Astrocyte of the cerebellum (primary cell): ENCODE measurements around the gene HEMK1.

Experiments
- DNase-seq: peaks from one replicate; pipeline ENCODE4 v3.0.0-alpha.2; 2011; ENCODE audit warnings: low read depth
- H3K4me3 ChIP-seq: 2 replicates; pipeline ENCODE4 v1.5.1; 2011; ENCODE audit warnings: mild to moderate bottlenecking, low read depth, low read length, moderate library complexity
- in situ Hi-C: cut with HindIII; loops from 2 replicates; pipeline ENCODE4 v1.10.0; 2017; ENCODE audit warnings: low sequenced_read_pairs
- TF ChIP-seq, protein P1 (sequence below): IDR thresholded peaks from 2 replicates; pipeline ENCODE4 v1.5.1; 2012; ENCODE audit warnings: low read length, low read depth, moderate library complexity, mild to moderate bottlenecking; ENCODE audit errors: missing control alignments

Gene HEMK1

DNA sequence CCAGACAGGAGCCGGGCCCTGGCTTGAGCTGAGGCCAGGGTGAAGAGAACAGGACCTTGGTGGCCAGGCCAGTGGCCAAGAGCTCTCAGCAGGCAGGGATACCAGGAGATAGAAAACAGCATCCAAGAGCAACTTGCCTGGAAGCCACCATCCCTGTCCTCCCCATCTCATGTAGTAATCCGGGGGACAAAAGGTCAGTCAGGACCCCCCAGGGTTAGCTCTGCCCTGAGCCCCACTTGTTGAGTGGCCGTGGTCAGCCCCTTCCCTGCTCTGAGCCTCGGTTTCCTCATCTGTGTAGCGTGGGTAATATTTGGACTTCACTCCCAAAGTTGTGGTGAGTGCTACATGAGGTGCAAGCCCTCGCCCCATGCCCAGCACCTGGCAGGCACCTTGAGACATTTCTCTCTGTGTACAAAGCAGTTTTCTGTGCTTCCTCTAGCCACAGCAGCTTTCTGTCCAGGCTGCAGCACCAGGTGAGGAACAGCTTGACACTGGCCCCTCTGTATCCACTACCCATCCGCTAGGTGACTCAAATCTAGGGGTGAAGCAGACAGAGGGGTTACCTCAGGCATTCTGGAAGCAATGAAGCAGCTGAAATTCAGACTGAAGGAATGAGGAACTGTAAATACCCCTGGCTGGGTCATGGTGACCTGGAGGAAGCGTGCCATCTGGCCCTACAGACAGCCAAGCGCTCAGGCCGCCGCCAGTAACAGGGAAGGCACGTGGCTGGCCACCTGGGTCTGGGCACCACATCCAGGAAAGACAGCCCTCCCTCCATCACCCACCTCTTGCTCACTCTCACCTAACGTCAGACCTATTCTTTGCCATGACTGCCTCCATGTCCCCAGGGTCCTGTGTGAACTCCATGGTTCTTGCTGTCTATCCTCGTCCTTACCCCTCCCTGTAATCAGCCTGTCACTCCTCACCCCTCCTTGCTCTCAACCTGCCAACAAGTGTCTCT, 35.6 kb downstream of the HEMK1 start:
- TF ChIP-seq, protein P1, sequence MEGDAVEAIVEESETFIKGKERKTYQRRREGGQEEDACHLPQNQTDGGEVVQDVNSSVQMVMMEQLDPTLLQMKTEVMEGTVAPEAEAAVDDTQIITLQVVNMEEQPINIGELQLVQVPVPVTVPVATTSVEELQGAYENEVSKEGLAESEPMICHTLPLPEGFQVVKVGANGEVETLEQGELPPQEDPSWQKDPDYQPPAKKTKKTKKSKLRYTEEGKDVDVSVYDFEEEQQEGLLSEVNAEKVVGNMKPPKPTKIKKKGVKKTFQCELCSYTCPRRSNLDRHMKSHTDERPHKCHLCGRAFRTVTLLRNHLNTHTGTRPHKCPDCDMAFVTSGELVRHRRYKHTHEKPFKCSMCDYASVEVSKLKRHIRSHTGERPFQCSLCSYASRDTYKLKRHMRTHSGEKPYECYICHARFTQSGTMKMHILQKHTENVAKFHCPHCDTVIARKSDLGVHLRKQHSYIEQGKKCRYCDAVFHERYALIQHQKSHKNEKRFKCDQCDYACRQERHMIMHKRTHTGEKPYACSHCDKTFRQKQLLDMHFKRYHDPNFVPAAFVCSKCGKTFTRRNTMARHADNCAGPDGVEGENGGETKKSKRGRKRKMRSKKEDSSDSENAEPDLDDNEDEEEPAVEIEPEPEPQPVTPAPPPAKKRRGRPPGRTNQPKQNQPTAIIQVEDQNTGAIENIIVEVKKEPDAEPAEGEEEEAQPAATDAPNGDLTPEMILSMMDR = no peak
- H3K4me3 ChIP-seq = no peak overlapping the region
- no peak for DNase-seq
- in situ Hi-C loops = loop anchor here (5.0 kb wide), 2 partner anchors 33 to 253 kb away; partner anchors contain the start of genes CYB561D2 and NPRL2

DNA sequence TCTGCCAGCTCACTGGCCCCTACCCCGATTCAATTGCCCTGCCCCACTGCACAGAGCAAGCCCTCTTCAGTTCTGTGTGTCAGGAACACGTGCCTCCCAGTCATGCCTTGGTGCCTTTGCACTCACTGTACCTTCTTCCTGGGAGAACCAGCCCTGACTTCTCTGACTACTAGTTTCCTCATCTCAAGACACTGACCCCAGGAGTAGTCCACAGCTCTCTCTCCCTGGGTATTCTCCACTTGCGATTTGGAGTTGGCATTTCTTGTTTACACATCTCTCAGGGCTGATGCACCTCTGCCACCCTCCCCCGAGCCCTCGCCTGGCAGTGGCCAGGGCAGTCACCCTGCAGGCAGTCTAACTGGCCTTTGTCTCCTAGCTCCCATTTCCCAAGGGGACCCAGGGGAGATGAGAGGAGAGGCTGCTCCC, 36.6 kb downstream of the HEMK1 start:
- no peak overlapping the region for H3K4me3 ChIP-seq

DNA sequence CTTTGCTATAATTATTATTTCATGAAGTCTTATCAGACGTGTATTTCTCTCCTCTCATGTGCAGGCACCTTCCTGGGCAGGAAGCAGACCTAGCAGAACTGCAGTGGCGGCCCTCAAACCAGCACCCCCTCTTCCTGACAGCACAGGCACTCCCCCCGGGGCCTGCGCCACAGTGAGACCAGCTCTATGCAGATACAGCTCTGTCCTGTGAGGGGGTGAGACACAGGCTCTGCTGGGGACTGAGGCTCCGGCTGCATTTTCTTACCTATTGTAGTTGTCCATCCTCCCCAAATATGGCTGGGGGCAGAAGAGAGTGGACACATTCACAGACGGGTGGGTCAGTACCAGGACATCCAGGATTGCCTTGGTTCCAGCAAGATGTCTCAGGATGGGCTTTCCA, 37.3 kb downstream of the HEMK1 start:
- in situ Hi-C loops = loop anchor here (5.0 kb wide), 2 partner anchors 34 to 254 kb away; partner anchors contain the start of genes CYB561D2 and NPRL2

More for the DNA sequence above, 36.6 kb downstream of the HEMK1 start:
- in situ Hi-C loops = loop anchor here (5.0 kb wide), 2 partner anchors 34 to 254 kb away; partner anchors contain the start of genes CYB561D2 and NPRL2
- TF ChIP-seq, protein P1 = no peak
- DNase-seq = no peak

DNA sequence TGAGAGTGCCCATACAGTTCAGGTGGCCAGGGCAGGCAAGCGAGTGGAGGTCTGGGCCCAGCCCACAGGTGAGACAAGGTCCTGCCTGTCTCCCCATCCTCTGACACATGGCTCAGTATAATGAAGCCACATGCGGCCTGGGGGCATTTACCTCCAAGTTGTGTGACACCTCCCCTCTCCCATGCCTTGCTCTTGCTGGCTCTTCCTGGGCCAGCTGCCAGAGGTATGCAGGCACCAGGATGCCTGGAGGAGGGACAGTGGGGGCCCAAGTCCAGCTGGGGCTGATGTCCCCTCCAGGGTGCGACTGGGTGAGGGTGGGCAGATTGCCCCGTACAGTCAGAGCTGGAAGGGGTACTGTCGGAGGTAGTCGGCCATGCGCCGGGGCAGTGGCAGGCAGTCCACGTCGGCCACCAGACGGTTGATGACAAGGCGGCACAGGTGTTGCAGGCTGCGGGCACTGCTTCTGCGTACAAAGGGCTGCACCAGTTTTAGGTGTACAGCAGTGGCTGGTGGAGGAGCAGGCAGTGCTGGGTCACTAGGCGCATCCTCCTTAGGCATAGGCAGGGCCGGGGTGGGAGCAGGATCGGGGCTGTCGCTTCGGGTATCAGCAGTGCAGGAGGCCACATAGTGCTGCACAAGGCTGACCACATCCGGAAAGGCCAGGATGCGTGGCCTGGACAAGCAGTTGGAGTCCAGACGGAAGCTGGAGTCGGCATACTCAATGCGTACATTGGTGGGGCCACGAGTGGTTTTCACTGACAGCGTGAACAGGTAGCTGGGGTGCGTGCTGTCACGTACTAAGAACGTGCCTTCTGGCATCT, 38.2 kb downstream of the HEMK1 start:
- no peak overlapping the region for H3K4me3 ChIP-seq
- TF ChIP-seq, protein P1 = no peak
- no peak for DNase-seq
- in situ Hi-C loops = loop anchor here (5.0 kb wide), 2 partner anchors 35 to 255 kb away; partner anchors contain the start of genes CYB561D2 and NPRL2

More for the DNA sequence above, 37.3 kb downstream of the HEMK1 start:
- TF ChIP-seq, protein P1 = no peak
- no peak for DNase-seq
- no peak overlapping the region for H3K4me3 ChIP-seq

DNA sequence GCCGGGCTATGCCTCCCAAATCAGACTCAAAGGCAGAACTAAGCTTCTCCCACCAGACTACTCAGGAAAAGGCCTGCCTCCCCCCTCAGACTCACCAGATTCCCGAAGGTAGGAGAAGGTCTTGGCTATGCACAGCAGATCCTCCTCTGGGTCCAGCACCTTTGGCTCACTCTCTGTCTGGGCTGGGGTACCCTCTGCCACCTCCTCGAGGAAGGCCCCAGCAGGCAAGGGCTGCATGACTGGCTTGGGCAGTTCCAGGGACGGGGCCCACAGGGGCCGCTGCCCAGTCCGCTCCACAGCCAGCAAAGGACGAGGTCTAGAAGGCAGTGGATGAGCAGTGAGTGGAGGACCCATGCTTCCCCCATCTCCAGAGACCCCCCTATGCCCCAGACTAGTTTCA, 39.0 kb downstream of the HEMK1 start:
- DNase-seq = no peak
- TF ChIP-seq, protein P1 = no peak
- in situ Hi-C loops = loop anchor here (5.0 kb wide), 2 partner anchors 36 to 256 kb away; partner anchors contain the start of genes CYB561D2 and NPRL2
- H3K4me3 ChIP-seq = no peak overlapping the region

DNA sequence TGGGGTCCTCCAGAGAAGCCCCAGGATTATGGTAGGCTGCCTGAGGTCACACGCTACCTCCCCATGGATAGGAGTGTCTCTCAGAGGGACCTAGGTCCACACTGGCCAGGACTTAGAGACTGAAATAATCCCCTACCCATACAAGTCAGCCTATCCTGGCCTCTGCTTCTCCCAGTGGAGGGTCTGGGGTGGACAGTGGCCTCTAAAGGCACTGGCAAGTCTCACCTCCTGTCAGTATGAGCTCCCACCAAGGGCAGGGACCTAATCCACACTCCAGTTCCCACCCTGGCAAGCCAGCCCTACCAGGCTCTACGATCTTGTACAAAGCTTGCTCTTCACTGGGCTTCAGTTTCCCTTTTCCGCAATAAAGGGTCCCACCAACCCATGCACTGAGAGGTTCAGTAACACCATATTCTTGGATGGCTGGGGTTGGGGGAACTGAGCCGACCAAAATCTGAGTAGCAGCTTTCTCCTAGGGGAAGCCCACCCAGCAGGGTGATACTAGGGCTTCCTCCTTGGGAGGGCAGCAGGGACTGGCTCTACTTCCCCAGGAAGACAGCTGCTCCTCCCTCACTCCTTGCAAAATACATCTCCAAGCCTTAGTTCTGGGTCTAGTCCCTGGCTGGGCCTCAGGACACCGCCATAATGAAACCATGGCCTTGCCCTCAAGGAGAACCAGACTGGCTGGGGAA, 39.9 kb downstream of the HEMK1 start:
- H3K4me3 ChIP-seq = no peak overlapping the region
- TF ChIP-seq, protein P1 = no peak
- in situ Hi-C loops = loop anchor here (5.0 kb wide), 2 partner anchors 37 to 257 kb away; partner anchors contain the start of genes CYB561D2 and NPRL2
- DNase-seq = no peak
